ENCODE data around the gene RSRP1.
"Not testable (repeated sequence)": the region's sequence is repeated elsewhere in the genome, so short reads cannot be mapped to it uniquely, and the experiment has no call there.

Gene RSRP1, protein sequence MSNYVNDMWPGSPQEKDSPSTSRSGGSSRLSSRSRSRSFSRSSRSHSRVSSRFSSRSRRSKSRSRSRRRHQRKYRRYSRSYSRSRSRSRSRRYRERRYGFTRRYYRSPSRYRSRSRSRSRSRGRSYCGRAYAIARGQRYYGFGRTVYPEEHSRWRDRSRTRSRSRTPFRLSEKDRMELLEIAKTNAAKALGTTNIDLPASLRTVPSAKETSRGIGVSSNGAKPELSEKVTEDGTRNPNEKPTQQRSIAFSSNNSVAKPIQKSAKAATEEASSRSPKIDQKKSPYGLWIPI

GRCh38 chr1:25247024-25247828 lies at the start of gene RSRP1:
RSRP1 (minus strand) TSS chr1:25247454; CDS start chr1:25246963, 491 bp downstream.
- peak; percentile 99 for DNase-seq (ENCODE audit: low spot score)

GRCh38 chr1:25296501-25296900 lies 49.2 kb upstream of the RSRP1 start:
- DNase-seq (ENCODE audit: low spot score): not testable (repeated sequence)

DNA sequence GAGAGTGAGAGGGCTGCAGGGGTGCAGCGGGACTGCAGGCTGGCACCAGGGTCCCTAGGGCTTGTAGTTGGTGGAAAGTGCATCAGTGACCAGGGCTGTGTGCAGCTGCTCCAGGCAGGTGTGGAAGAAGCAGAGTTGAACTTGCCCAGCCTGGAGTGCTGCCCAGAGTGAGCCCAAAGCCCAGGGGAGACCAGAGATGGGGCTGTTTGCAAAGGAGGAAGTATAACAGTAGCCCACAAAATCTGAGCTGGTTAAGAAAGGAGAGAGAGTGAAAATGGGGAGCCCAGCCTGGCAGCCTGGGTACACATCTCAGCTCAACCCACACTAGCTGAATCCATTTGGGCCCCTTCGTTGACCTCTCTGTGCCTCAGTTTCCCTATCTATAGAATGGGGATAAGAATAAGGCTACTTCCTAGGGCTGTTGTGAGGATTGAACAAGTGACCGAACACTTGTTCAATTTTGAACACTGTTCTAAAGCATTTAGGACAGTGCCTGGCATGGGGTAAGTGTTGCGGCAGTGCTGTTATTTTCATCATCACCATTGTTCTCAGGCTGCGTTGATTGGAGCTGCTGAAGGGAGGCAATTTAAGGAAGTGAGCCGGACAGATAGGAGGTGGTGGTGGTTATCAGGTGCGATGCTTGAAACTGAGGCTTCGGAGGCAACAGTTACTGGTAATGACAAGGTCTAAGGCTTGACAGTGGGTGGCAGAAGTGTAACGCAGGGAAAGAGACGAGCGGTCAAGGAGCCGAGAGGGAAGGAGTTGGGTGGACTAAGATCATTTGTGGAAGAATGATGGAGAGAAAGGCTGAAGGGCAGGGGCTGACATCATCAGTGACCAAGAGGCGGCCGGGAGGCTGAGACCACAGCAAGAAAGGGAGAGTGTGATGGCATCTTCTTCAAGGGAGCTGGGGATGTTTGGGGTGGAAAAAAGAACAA lies 47.9 kb upstream of the RSRP1 start:
- DNase-seq (ENCODE audit: low spot score): not testable (repeated sequence)

DNA sequence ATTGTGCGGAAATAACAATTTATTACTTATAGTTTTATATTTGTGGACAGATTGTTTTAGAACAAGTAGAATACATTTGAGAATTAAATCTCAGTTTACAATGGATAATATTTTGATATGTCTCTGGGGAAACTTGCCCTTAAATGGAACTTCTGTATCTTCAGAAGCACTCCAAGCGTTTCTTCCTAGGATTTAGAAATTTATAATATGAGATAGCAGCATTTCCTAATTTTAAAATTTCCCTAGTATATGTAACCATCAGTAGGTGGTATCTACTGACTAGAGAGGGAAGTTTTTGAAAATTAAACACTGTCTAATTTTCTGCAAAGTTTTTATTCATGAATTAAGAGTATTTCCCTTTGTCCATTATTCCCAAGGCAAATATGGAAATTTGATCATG lies 46.2 kb upstream of the RSRP1 start:
- not testable (repeated sequence) for DNase-seq (ENCODE audit: low spot score)

- not testable (repeated sequence) for DNase-seq (ENCODE audit: low spot score)
Measured at GRCh38 chr1:25290043-25290442, 42.8 kb upstream of the RSRP1 start.

GRCh38 chr1:25288573-25289101 lies 41.4 kb upstream of the RSRP1 start:
- DNase-seq (ENCODE audit: low spot score): not testable (repeated sequence)

GRCh38 chr1:25287164-25287563 lies 39.9 kb upstream of the RSRP1 start:
- DNase-seq (ENCODE audit: low spot score): peak; percentile 3

- DNase-seq (ENCODE audit: low spot score): not testable (repeated sequence)
Measured at GRCh38 chr1:25285862-25286261, 38.6 kb upstream of the RSRP1 start.

- DNase-seq (ENCODE audit: low spot score): not testable (repeated sequence)
Measured at GRCh38 chr1:25279693-25280111, 32.4 kb upstream of the RSRP1 start.

GRCh38 chr1:25278790-25279189 lies 31.5 kb upstream of the RSRP1 start:
- not testable (repeated sequence) for DNase-seq (ENCODE audit: low spot score)

DNA sequence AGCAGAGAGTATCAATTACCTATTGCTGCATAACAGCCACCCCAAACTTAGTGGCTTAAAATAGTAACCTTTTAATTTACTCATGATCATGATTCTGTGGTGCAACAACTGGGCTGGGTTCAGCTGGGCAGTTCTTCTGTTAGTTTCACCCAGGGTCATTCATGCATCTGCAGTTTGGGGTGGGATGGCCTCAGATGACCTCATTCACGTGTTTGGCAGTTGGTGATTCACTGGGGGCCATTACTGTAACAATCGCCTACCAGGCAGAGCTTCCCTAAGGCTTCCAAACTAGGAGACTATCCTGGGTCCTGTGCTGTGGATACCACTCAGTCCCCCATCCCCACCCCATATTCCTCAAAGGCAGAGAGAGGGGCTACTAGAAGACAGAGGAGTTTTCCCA lies 31.1 kb upstream of the RSRP1 start:
- DNase-seq (ENCODE audit: low spot score): not testable (repeated sequence)

DNA sequence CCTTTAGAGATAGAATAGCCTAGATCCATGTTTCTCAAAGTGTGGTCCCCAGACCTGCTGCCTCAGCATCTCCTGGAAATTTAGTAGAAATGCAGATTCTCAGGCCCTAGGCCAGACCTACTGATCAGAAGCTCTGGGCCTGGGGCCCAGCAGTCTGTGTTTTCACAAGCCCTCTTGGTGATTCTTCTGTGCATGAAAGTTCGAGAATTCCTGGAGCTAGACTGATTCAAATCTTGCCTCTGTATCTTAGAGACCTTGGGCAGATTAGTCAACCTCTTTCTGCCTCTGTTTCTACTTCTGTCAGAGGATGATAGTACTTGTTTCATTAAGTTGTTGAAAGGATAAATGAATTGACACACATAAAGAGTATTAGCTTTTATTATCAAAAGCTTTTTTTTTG lies 30.0 kb upstream of the RSRP1 start:
- not testable (repeated sequence) for DNase-seq (ENCODE audit: low spot score)

DNA sequence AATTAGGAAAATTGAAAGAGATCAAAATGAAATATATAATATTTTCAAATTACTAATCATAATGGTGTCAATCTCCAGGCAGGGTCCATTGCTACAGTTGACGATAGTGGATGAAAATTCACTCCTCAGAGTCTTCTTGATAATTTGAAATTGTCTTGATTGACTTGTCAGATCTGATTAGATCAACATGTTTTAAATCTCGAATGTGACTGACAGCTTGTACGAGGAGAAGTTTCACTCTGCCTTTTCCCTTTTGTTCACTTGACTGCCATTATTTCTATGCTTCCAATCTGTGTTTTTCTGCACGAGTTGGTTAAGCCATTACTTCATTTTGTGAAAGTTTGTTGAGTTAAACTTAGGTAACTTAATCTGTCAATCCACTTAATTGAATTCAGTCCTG lies 28.4 kb upstream of the RSRP1 start:
- DNase-seq (ENCODE audit: low spot score): not testable (repeated sequence)

GRCh38 chr1:25272238-25272637 lies 25.0 kb upstream of the RSRP1 start, which contains the start of gene RHD:
RHD (plus strand) TSS chr1:25272509; CDS start chr1:25272548, 39 bp downstream.
- not testable (repeated sequence) for DNase-seq (ENCODE audit: low spot score)

DNA sequence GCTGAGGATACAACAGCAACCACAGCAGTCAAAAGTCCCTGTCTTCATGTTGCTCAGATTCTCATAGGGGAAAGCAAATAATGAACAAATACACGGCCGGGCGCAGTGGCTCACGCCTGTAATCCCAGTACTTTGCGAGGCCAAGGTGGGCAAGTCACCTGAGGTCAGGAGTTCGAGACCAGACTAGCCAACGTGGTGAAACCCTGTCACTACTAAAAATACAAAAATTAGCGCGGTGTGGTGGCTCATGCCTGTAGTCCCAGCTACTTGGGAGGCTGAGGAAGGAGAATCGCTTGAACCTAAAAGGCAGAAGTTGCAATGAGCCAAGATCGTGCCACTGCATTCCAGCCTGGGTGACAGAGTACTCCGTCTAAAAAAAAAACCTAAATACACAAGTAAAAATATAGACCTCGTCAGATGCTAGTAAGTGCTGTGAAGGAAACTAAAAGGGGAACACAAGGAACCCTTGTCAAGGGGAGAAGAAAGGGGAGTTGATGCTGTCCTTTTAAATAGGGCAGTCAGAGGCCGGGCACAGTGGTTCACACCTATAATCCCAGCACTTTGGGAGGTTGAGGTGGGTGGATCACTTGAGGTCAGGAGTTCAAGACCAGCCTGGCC lies 21.0 kb upstream of the RSRP1 start:
- DNase-seq (ENCODE audit: low spot score): not testable (repeated sequence)

- DNase-seq (ENCODE audit: low spot score): peak; percentile 66
Measured at GRCh38 chr1:25267288-25268142, 20.3 kb upstream of the RSRP1 start.

DNA sequence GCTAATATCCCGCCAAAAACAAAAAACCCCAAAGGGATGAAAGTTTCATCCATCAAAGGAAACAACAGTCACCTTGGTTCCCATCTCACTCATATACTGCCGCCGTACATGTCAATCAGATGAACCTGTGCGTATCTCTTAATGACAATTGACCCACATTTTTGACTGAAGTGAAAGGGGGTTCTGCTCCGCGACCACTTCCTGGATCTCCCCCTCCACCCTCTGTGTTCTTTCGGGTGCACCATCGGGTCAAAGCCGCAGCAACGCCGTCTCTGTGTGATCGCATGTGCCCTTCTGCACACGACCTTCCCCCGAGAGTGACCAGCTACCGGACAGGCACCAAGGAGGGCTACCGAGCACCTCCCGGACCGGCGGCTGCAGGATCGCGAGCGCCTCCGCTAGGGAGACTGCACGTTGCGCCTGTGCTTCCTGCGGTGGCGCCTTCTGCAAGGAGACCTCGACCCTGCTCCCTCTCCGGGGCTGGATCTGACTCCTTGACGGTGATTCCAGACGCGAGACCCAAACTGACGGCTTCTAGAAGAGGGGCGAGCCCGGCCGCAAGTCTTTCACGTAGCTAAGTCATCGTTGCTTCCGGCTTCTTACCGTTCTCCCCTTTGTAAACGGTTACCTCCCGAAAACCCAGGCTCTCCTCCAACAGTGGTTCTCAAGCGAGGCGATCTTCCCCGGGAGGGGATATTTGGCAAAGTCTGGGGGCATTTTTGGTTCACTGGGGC lies 19.5 kb upstream of the RSRP1 start:
- DNase-seq (ENCODE audit: low spot score): not testable (repeated sequence)

GRCh38 chr1:25260336-25260735 lies 13.1 kb upstream of the RSRP1 start:
- not testable (repeated sequence) for DNase-seq (ENCODE audit: low spot score)

GRCh38 chr1:25259813-25260212 lies 12.6 kb upstream of the RSRP1 start:
- DNase-seq (ENCODE audit: low spot score): not testable (repeated sequence)
